GM12878 (cell line): ENCODE results near the gene FAM170B. TPM values are rescaled to one million over a fixed set of nuclear protein-coding genes. Genes with fewer than 3 reads are reported as not detected.

Experiments
- ATAC-seq: fragments of 200-7000 bp; cut with Tn5 transposase; 3 replicates; pipeline ENCODE4 v1.9.1; 2020; ENCODE audit warnings: mild to moderate bottlenecking, moderate library complexity
- BruUV-seq: library from RNA; stranded (reverse); fragments of 400-500 nt; replicated peaks from 2 replicates; lab custom pipeline; 2021; lab: Mats Ljungman, UMichigan
- CTCF ChIA-PET: fragments of 300-600 bp; sonication (Branson Sonifier 250); formaldehyde crosslinking; extraction: SDS; loops from one replicate; lab custom pipeline; 2021; ENCODE audit warnings: inconsistent platforms; lab: Yijun Ruan, JAX
- POLR2A ChIA-PET: fragments of 350-600 bp; formaldehyde crosslinking; extraction: SDS; loops from one replicate; lab custom pipeline; 2021; ENCODE audit warnings: inconsistent platforms; lab: Charles Lee
- RAD21 ChIA-PET: fragments of 300-600 bp; sonication (Branson Sonifier 250); formaldehyde crosslinking; loops from one replicate; lab custom pipeline; 2023; ENCODE audit warnings: antibody characterized with exemption; ENCODE audit not compliant: unreplicated experiment; lab: Charles Lee
- SMC1A ChIA-PET: fragments of 300-600 bp; sonication (Branson Sonifier 250); formaldehyde crosslinking; loops from one replicate; lab custom pipeline; 2023; ENCODE audit not compliant: unreplicated experiment, uncharacterized antibody; lab: Charles Lee
- DNase-seq: peaks from one replicate; pipeline ENCODE4 v3.0.0-alpha.2; 2011; ENCODE audit warnings: low read depth, low spot score
- FAIRE-seq: peaks from 3 replicates; lab custom pipeline; 2011; peaks lifted over from hg19 to GRCh38; lab: Jason Lieb, UNC
- H2AFZ ChIP-seq: 2 replicates; pipeline ENCODE4 v1.6.0; 2011; ENCODE audit warnings: low read depth, low read length, control low read depth; ENCODE audit not compliant: control insufficient read depth
- H3K27ac ChIP-seq: 2 replicates; pipeline ENCODE4 v1.5.1; 2011; ENCODE audit warnings: control low read depth; ENCODE audit not compliant: control insufficient read depth, insufficient read depth
- H3K27me3 ChIP-seq, 2 experiments: replicated peaks in 1 of 2; 2 replicates each; pipeline versions ENCODE4 v1.6.0 to v1.6.1; 2011; ENCODE audit warnings: low read length in 1 of 2; ENCODE audit not compliant: control insufficient read depth in 2 of 2, insufficient read depth in 2 of 2
- H3K36me3 ChIP-seq, 2 experiments: 2 replicates each; pipeline ENCODE4 v1.5.1; 2011; ENCODE audit warnings: low read length in 1 of 2; ENCODE audit not compliant: control insufficient read depth in 2 of 2, insufficient read depth in 2 of 2
- H3K4me1 ChIP-seq: 2 replicates; pipeline ENCODE4 v1.6.1; 2011; ENCODE audit warnings: mild to moderate bottlenecking, low read length, moderate library complexity, mixed read lengths; ENCODE audit not compliant: control insufficient read depth, insufficient read depth
- H3K4me2 ChIP-seq: 2 replicates; pipeline ENCODE4 v1.6.0; 2011; ENCODE audit warnings: control low read depth; ENCODE audit not compliant: control insufficient read depth, insufficient read depth
- H3K4me3 ChIP-seq: fragments of 200-600 bp; sonication (generic); 2 replicates; pipeline ENCODE4 v1.5.1; 2016
- H3K79me2 ChIP-seq: 2 replicates; pipeline ENCODE4 v1.6.0; 2011; ENCODE audit warnings: low read length; ENCODE audit not compliant: control insufficient read depth, insufficient read depth
- H3K9ac ChIP-seq: 2 replicates; pipeline ENCODE4 v1.8.0; 2011; ENCODE audit warnings: low read length, control low read depth, mixed read lengths; ENCODE audit not compliant: control insufficient read depth, insufficient read depth
- H3K9me3 ChIP-seq: replicated peaks from 3 replicates; pipeline ENCODE4 v1.5.1; 2011; ENCODE audit warnings: mild to moderate bottlenecking, low read length; ENCODE audit not compliant: control insufficient read depth, insufficient read depth
- H4K20me1 ChIP-seq: 2 replicates; pipeline ENCODE4 v1.6.0; 2011; ENCODE audit not compliant: control insufficient read depth, insufficient read depth
- ATF7 ChIP-seq: fragments of 450-650 bp; IDR thresholded peaks from 2 replicates; pipeline ENCODE4 v1.6.1; 2016; ENCODE audit warnings: low read depth, mild to moderate bottlenecking
- BRCA1 ChIP-seq: IDR thresholded peaks from 2 replicates; pipeline ENCODE4 v1.6.1; 2011; ENCODE audit warnings: low read depth, low read length, improper control_type of control experiment
- CHD2 ChIP-seq: IDR thresholded peaks from 2 replicates; pipeline ENCODE4 v1.6.1; 2011; ENCODE audit warnings: low read depth, low read length, improper control_type of control experiment, borderline replicate concordance
- IKZF2 ChIP-seq, 2 experiments: fragments of 450-650 bp; IDR thresholded peaks; 2 replicates each; pipeline ENCODE4 v1.6.1; 2017; ENCODE audit warnings: mild to moderate bottlenecking in 2 of 2, moderate library complexity in 2 of 2
- IRF5 ChIP-seq: fragments of 450-650 bp; IDR thresholded peaks from 2 replicates; pipeline ENCODE4 v1.6.1; 2017; ENCODE audit warnings: borderline replicate concordance
- MEF2A ChIP-seq: IDR thresholded peaks from 2 replicates; pipeline ENCODE4 v1.6.1; 2011; ENCODE audit warnings: low read depth, mild to moderate bottlenecking, low read length, moderate library complexity; ENCODE audit not compliant: insufficient read depth
- MYC ChIP-seq: IDR thresholded peaks from 2 replicates; pipeline ENCODE4 v1.6.1; 2011; ENCODE audit warnings: mild to moderate bottlenecking, low read length, moderate library complexity, inconsistent platforms; ENCODE audit not compliant: insufficient read depth, insufficient replicate concordance, insufficient read length, severe bottlenecking
- NFYA ChIP-seq: IDR thresholded peaks from 2 replicates; pipeline ENCODE4 v1.6.1; 2011; ENCODE audit warnings: low read depth, mild to moderate bottlenecking, low read length, improper control_type of control experiment, borderline replicate concordance
- NFYB ChIP-seq: IDR thresholded peaks from 2 replicates; pipeline ENCODE4 v1.6.1; 2011; ENCODE audit warnings: low read depth, mild to moderate bottlenecking, low read length, improper control_type of control experiment, moderate library complexity; ENCODE audit not compliant: insufficient read depth
- NR2C1 ChIP-seq: fragments of 450-650 bp; IDR thresholded peaks from 2 replicates; pipeline ENCODE4 v1.6.1; 2017; ENCODE audit warnings: antibody characterized with exemption, mild to moderate bottlenecking, moderate library complexity
- PAX5 ChIP-seq: IDR thresholded peaks from 2 replicates; pipeline ENCODE4 v1.6.1; 2011; ENCODE audit warnings: low read depth, low read length, borderline replicate concordance
- PAX8 ChIP-seq: fragments of 450-650 bp; IDR thresholded peaks from 2 replicates; pipeline ENCODE4 v1.6.1; 2017; ENCODE audit warnings: mild to moderate bottlenecking, moderate library complexity
- POLR2A ChIP-seq: IDR thresholded peaks from 2 replicates; pipeline ENCODE4 v1.6.1; 2011; ENCODE audit warnings: low read depth, mild to moderate bottlenecking, low read length
- POLR2AphosphoS5 ChIP-seq: IDR thresholded peaks from 2 replicates; pipeline ENCODE4 v1.6.1; 2011; ENCODE audit warnings: mild to moderate bottlenecking, low read length, inconsistent platforms
- RELA ChIP-seq: fragments of 450-650 bp; IDR thresholded peaks from 2 replicates; pipeline ENCODE4 v1.8.0; 2014; ENCODE audit warnings: borderline replicate concordance; ENCODE audit not compliant: partially characterized antibody
- RUNX3 ChIP-seq: IDR thresholded peaks from 2 replicates; pipeline ENCODE4 v1.6.1; 2012; ENCODE audit warnings: low read length, inconsistent platforms
- SKIL ChIP-seq: fragments of 450-650 bp; IDR thresholded peaks from 2 replicates; pipeline ENCODE4 v1.6.1; 2017; ENCODE audit warnings: mild to moderate bottlenecking, low read depth, inconsistent platforms; ENCODE audit not compliant: poor library complexity, severe bottlenecking
- SMAD5 ChIP-seq: IDR thresholded peaks from 2 replicates; pipeline ENCODE4 v1.6.1; 2016; ENCODE audit warnings: antibody characterized with exemption, low read depth
- TBL1XR1 ChIP-seq: IDR thresholded peaks from 2 replicates; pipeline ENCODE4 v1.6.1; 2012; ENCODE audit warnings: low read depth, low read length, improper control_type of control experiment
- TCF3 ChIP-seq: IDR thresholded peaks from 2 replicates; pipeline ENCODE4 v1.6.1; 2012; ENCODE audit warnings: low read depth, mild to moderate bottlenecking, low read length, borderline replicate concordance; ENCODE audit not compliant: insufficient read depth
- ZNF274 ChIP-seq: IDR thresholded peaks from one replicate; pipeline ENCODE4 v1.8.0; 2011; ENCODE audit not compliant: insufficient read length, insufficient read depth
- WGBS: methylation state at CpG from one replicate; pipeline ENCODE4 v1.1.6; 2016; ENCODE audit warnings: low lambda C conversion rate; ENCODE audit not compliant: insufficient replicate concordance, insufficient coverage; ENCODE audit errors: missing lambda C conversion rate; 5-methylcytosine and 5-hydroxymethylcytosine counted together
- in situ Hi-C: fragments of 300-500 bp; cut with MboI; formaldehyde crosslinking; loops from 9 replicates; pipeline ENCODE4 v1.14.3; 2018; ENCODE audit warnings: mixed read lengths
- intact Hi-C: fragments of 100-400 bp; cut with micrococcal nuclease; formaldehyde crosslinking; loops from one replicate; pipeline ENCODE4 v1.14.2; 2022; ENCODE audit not compliant: unreplicated experiment
- polyA plus RNA-seq, 11 experiments: library from polyadenylated mRNA; depleted of rRNA in 4 of 11; unstranded in 6 of 11; stranded (reverse) in 5 of 11; fragments of >200 nt; fragmentation: Nextera tagmentation in 4 of 11; fragmentation: Illumina TruSeq in 1 of 11; extraction: Ambion mirVana in 4 of 11; extraction: Trizol in 1 of 11; gene quantifications; 1 replicate in 1 of 11; 2 replicates in 10 of 11; pipeline versions ENCODE4 v1.2.1 to v1.2.3, GENCODE V29; 2011 to 2016; ENCODE audit warnings: inconsistent platforms in 2 of 11, missing spikeins in 2 of 11, low read depth in 1 of 11
- total RNA-seq, 4 experiments: library from RNA; depleted of rRNA in 3 of 4; stranded (reverse); fragments of >200 nt in 3 of 4; fragmentation: Illumina TruSeq in 1 of 4; extraction: Trizol in 1 of 4; gene quantifications; 2 replicates each; pipeline versions ENCODE4 v1.2.1 to v1.2.3, GENCODE V29; 2013 to 2021

FAM170B gene
- total and polyA plus RNA-seq, 10 of the 15 experiments (the other 5 are each of a cell fraction or from before 2014, with no cell fraction given): not detected

GRCh38 chr10:49129376-49129775 lies 4.4 kb downstream of the FAM170B start (continued):
- no peak for TF ChIP-seq SKIL
- no peak for TF ChIP-seq RUNX3
- no peak for TF ChIP-seq CHD2
- TF ChIP-seq SMAD5: no peak
- TF ChIP-seq ZNF274: no peak
- TF ChIP-seq PAX5: no peak
- TF ChIP-seq NFYA: no peak
- TF ChIP-seq TBL1XR1: no peak
- TF ChIP-seq IKZF2 (IDR thresholded peaks at IDR 0.05): peak in 1 of 2 experiments; percentile 22; a peak in 1 of 4 replicates

GRCh38 chr10:49128854-49129253 lies 5.0 kb downstream of the FAM170B start:
- Histone ChIP-seq H3K9me3 (no peaks in the 10 kb centered on the region), H4K20me1 (no peaks in the 10 kb centered on the region), H3K27me3 (no peaks in the 10 kb centered on the region), H3K79me2 (no peaks in the 10 kb centered on the region), H2AFZ (no peak overlapping the region), H3K27ac (no peak overlapping the region), H3K4me2 (no peak overlapping the region), H3K9ac (no peak overlapping the region), H3K36me3 (no peaks in the 10 kb centered on the region), H3K4me1 (no peaks in the 10 kb centered on the region), H3K4me3 (no peak overlapping the region)
- 13% methylated on average over 4 of the region's 4 CpGs for WGBS
- RAD21 ChIA-PET: interaction anchor here (0.8 to 0.9 kb wide), 3 partner anchors 13 to 76 kb away, joined by 3 read pairs; no protein-coding TSS in a partner anchor
- POLR2A ChIA-PET: interaction anchor here (1.1 to 1.2 kb wide), 2 partner anchors 10 to 76 kb away, joined by 4 read pairs; no protein-coding TSS in a partner anchor
- SMC1A ChIA-PET: interaction anchor here (1.1 to 2.4 kb wide), 3 partner anchors 9 to 13 kb away, joined by 3 to 8 read pairs (median 5); no protein-coding TSS in a partner anchor
- BruUV-seq: no TSS peak
- intact Hi-C loops: no loop called here
- in situ Hi-C loops: no loop called here
- CTCF ChIA-PET: no interaction called here
- TF ChIP-seq BRCA1: no peak
- no peak for TF ChIP-seq POLR2AphosphoS5
- no peak for TF ChIP-seq ATF7
- no peak for TF ChIP-seq MYC
- no peak for TF ChIP-seq POLR2A
- no peak for TF ChIP-seq MEF2A
- no peak for TF ChIP-seq RELA
- TF ChIP-seq NR2C1: no peak
- no peak for TF ChIP-seq IRF5
- no peak for TF ChIP-seq PAX8
- TF ChIP-seq NFYB: no peak
- TF ChIP-seq TCF3: no peak
- ATAC-seq (no peak), FAIRE-seq (no peak), DNase-seq (no peak)
